T47D (cell line): ENCODE results near the gene CDC42EP1.
"Not testable (repeated sequence)": the region's sequence is repeated elsewhere in the genome, so short reads cannot be mapped to it uniquely, and the experiment has no call there.

Source experiments
- DNase-seq, 2 experiments: peaks; one replicate each; pipeline versions ENCODE4 v3.0.0 to v3.0.0-alpha.2; 2011 to 2012; ENCODE audit warnings: low read depth in 1 of 2, low spot score in 1 of 2
- JUND ChIP-seq: IDR thresholded peaks from 2 replicates; pipeline ENCODE4 v1.6.1; 2012; ENCODE audit warnings: low read depth
- in situ Hi-C: cut with HindIII; loops from 2 replicates; pipeline ENCODE4 v1.10.0; 2016; ENCODE audit warnings: low sequenced_read_pairs, low pct_unique_long_range_greater_than_20kb

Gene CDC42EP1

DNA sequence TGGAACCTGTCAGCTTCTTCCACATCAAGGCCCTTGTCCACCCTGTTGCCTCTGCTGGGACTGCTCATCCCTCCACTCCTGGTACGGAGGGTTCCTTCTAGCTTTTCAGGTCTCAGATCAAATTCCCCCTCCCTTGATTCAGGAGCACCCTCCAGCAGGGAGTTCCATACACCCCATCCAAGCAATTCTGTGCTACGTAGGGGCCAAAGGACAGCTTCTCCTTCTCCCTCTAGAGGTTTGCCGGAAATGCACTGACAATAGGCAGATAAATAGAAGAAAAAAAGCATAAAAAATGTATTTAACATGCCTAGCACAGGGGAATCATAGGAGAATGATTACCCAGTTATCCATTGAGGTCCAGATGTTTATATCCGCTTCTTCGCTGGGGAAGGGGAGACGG is 37.8 kb upstream of the CDC42EP1 start:
- in situ Hi-C loops = no loop called here
- no peak for DNase-seq
- TF ChIP-seq JUND = no peak

DNA sequence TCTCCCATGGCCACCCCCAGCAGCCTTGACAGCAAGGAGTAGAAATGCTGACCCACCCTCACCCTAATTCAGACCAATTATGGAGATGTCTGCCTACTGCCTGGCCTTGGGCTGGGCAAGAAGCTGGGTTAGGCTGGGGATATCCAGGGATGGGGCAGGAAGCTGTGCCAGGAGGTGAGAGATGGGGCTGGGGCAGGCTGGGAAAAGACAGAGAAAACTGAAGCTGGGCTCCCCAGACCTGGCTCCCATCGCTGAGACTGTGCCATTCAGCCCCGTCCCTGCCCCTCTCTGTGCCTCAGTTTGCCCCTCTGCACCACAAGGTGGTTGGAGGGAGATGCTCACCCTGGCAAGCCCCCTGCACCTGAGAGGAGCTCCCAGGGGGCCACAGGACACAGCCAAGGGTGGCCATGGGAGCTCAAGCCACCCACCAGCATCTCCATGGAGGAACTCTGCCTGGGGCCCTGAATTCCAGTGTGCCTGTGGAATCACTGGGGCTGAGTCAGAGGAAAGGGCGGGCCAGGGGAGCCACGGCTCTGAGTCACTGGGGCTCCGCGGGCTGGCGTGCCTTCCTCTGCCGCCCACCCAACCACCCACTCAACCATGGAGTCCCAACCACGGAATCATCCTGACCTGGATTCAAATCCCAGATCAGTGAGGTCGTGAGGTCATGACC is 35.1 kb upstream of the CDC42EP1 start:
- no peak for TF ChIP-seq JUND
- in situ Hi-C loops = no loop called here
- DNase-seq = no peak

GRCh38 chr22:37525746-37526350 is 34.4 kb upstream of the CDC42EP1 start:
- TF ChIP-seq JUND = no peak
- in situ Hi-C loops = no loop called here

DNA sequence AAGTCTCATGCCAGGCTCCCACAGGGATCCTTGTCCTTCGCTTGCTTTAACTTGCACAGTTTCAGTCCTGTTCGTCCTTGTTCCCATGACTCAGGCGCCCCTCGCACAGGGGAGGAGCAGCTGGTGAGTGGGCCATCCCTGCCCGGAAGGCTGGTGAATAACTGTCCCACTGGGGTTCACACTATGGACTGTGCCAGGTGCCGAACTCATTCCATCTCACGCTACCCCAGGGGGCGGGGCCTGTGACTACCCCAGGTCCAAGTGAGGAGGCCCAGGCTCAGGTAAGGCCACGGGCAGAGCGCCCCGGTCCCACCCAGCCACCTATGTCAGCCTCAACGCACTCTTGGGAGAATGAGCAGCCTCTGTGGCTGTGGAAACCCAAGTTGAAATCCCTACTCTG is 33.9 kb upstream of the CDC42EP1 start:
- in situ Hi-C loops = no loop called here
- no peak for DNase-seq

More at GRCh38 chr22:37525746-37526350, 34.4 kb upstream of the CDC42EP1 start:
- no peak for DNase-seq

DNA sequence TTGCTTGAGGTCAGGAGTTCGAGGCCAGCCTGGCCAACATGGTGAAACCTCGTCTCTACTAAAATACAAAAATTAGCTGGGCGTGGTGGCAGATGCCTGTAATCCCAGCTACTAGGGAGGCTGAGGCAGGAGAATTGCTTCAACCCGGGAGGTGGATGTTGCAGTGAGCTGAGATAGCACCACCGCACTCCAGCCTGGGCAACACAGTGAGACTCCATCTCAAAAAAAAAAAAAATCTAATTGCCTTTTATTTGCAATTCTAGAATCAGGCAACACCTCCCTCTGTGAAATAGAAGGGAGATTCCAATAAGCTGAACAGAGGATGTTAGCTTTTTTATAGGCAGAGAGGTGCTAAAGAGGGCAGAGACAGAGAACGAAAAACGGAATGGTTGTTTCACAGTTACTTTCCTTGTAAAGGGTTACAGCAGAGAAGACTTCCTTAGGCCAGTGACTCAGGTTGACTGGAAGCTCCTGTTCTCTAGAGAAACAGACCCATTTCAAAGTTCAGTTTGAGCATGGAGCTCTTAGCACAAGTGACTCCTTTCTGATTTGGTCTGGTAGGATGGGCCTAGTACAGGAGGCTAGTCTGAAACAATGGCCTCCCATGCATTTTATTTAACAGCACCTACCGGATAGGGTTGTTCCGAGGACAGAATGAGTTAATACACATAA is 33.1 kb upstream of the CDC42EP1 start:
- DNase-seq, in situ Hi-C loops: not testable (repeated sequence)

More for the DNA sequence above, 33.9 kb upstream of the CDC42EP1 start:
- no peak for TF ChIP-seq JUND

DNA sequence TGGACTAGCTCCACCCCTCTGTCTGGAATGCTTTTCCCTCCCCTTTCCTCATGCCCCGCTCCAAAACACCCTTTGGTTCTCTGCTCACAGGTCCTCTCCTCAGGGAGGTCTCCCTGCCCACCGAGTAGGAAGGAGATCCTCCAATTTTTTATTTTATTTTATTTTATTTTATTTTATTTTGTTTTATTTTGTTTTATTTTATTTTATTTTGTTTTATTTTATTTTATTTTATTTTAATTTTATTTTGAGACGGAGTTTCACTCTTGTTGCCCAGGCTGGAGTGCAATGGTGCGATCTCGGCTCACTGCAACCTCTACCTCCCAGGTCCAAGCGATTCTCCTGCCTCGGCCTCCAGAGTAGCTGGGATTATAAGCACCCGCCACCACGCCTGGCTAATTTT is 32.3 kb upstream of the CDC42EP1 start:
- DNase-seq, in situ Hi-C loops: not testable (repeated sequence)

DNA sequence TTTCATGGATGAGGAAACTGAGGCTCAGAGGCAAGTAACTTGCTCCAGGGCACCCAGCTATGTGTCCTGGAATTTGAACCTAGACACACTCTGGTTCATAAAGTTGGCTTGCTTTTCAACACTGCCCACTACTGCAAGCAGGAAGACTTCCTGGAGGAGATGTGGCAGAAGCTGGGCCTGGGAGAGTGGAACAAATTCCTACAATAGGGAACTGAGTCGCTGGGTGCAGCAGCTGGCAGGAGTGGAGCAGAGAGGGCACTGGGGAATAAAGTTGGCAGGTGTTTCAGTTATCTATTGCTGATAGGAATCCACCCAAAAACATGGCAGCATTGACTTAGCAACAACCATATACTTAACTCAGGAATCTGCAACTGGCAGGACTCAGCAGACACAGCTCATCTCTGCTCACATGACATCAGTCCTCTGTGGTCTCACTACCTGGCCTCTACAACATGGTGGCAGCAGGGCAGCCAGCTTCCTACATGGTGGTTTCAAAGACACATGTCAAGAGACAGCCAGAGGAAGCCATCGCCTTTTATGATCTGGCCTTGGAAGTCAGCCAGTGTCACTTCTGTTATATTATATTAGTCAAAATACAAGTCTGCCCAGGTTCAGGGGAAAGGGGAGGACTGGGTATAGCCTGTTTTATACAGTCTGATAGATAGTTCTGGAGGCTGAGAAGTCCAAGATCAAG is 30.5 kb upstream of the CDC42EP1 start:
- no peak for TF ChIP-seq JUND
- in situ Hi-C loops = no loop called here
- DNase-seq = no peak

GRCh38 chr22:37533995-37534394 is 26.3 kb upstream of the CDC42EP1 start:
- TF ChIP-seq JUND = no peak
- in situ Hi-C loops = no loop called here
- DNase-seq = no peak

GRCh38 chr22:37534445-37534844 is 25.8 kb upstream of the CDC42EP1 start:
- in situ Hi-C loops = no loop called here
- TF ChIP-seq JUND = no peak
- DNase-seq = no peak

GRCh38 chr22:37535159-37535558 is 25.1 kb upstream of the CDC42EP1 start:
- no peak for TF ChIP-seq JUND
- in situ Hi-C loops = no loop called here
- DNase-seq = no peak

GRCh38 chr22:37538590-37539357 is 21.5 kb upstream of the CDC42EP1 start:
- TF ChIP-seq JUND = no peak
- in situ Hi-C loops = no loop called here
- peak; percentile 77 to 92 for DNase-seq

GRCh38 chr22:37539790-37540189 is 20.5 kb upstream of the CDC42EP1 start:
- in situ Hi-C loops, DNase-seq: not testable (repeated sequence)

GRCh38 chr22:37542416-37542815 is 17.9 kb upstream of the CDC42EP1 start:
- DNase-seq, in situ Hi-C loops: not testable (repeated sequence)
